ENCODE results near the gene ALDH4A1.

DNA sequence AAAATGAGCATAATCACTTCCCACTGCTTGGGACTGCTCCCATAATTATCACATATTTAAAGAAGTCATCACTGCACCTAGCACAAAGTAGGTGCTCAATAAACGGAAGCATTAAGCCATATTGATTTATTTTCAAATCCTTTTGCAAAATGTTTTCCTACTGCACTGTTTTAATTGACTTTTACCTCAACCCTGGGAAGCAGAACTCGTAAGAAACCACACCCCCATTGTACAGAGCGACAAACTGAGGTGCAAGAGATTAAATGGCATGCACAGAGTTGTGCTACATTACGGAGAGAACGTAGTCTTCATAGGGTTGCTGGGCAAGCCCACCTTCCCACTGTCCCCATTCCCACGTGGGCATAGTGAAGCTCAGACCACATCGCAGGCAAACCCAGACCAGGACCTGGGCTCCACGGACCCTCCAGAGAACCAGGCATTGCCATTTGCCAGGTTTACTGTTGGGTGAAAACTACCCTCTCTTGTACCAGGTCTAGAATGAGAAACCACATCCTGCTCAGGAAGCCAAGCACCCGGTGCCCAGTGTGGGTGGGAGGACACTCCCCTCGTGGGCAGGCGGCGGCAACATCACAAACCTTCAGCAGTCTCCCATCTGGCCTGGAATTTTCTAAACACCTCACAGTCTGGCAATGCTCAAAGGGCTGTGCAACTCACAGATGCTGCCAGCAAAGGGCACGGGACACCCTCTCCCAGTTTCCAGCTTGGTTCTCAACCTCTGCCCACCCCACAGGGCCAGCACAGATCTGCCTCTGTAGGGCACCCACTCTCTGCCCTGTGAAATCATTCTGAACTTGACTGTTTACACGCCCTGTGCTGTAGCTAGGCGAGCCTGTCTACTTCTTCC lies 45.9 kb upstream of the ALDH4A1 start:
- TF ChIP-seq, protein P1, sequence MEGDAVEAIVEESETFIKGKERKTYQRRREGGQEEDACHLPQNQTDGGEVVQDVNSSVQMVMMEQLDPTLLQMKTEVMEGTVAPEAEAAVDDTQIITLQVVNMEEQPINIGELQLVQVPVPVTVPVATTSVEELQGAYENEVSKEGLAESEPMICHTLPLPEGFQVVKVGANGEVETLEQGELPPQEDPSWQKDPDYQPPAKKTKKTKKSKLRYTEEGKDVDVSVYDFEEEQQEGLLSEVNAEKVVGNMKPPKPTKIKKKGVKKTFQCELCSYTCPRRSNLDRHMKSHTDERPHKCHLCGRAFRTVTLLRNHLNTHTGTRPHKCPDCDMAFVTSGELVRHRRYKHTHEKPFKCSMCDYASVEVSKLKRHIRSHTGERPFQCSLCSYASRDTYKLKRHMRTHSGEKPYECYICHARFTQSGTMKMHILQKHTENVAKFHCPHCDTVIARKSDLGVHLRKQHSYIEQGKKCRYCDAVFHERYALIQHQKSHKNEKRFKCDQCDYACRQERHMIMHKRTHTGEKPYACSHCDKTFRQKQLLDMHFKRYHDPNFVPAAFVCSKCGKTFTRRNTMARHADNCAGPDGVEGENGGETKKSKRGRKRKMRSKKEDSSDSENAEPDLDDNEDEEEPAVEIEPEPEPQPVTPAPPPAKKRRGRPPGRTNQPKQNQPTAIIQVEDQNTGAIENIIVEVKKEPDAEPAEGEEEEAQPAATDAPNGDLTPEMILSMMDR (IDR thresholded peaks at IDR 0.05), result no peak
- no peak for TF ChIP-seq POLR2A (IDR thresholded peaks at IDR 0.05)

Measured in lower leg skin (tissue), 3 donors.